RWPE2 (cell line): Measurements from ENCODE around the gene DOHH.

Experiments used
- ATAC-seq: fragments of 200-7000 bp; cut with Tn5 transposase; 3 replicates; pipeline ENCODE4 v1.9.1; 2021; ENCODE audit warnings: low read depth
- DNase-seq: peaks from one replicate; pipeline ENCODE4 v3.0.0-alpha.2; 2020; ENCODE audit warnings: low spot score
- H3K27ac ChIP-seq: fragments of 450-650 bp; 2 replicates; pipeline ENCODE4 v1.5.1; 2017; ENCODE audit warnings: mild to moderate bottlenecking; ENCODE audit not compliant: poor library complexity, severe bottlenecking
- H3K27me3 ChIP-seq: fragments of 250-450 bp; sonication (Bioruptor Pico); 2 replicates; pipeline ENCODE4 v1.5.1; 2021; ENCODE audit warnings: mild to moderate bottlenecking, moderate library complexity; ENCODE audit not compliant: insufficient read depth, poor library complexity, severe bottlenecking
- H3K36me3 ChIP-seq: fragments of 250-450 bp; sonication (Bioruptor Pico); 2 replicates; pipeline ENCODE4 v1.5.1; 2020; ENCODE audit warnings: low read depth, mild to moderate bottlenecking, moderate library complexity
- H3K4me1 ChIP-seq: fragments of 250-450 bp; sonication (Bioruptor Pico); 2 replicates; pipeline ENCODE4 v1.5.1; 2021; ENCODE audit warnings: mild to moderate bottlenecking, moderate library complexity; ENCODE audit not compliant: insufficient read depth, poor library complexity, severe bottlenecking
- H3K4me3 ChIP-seq: fragments of 250-450 bp; sonication (Bioruptor Pico); 2 replicates; pipeline ENCODE4 v1.5.1; 2021; ENCODE audit warnings: mild to moderate bottlenecking, moderate library complexity; ENCODE audit not compliant: severe bottlenecking
- H3K9me3 ChIP-seq: fragments of 250-450 bp; sonication (Bioruptor Pico); 2 replicates; pipeline ENCODE4 v1.5.1; 2021; ENCODE audit warnings: mild to moderate bottlenecking, moderate library complexity; ENCODE audit not compliant: severe bottlenecking
- TF ChIP-seq, protein P1 (sequence below): fragments of 450-650 bp; IDR thresholded peaks from one replicate; pipeline ENCODE4 v1.5.1; 2017; ENCODE audit warnings: mild to moderate bottlenecking, moderate library complexity; ENCODE audit not compliant: poor library complexity, severe bottlenecking

Gene DOHH

DNA sequence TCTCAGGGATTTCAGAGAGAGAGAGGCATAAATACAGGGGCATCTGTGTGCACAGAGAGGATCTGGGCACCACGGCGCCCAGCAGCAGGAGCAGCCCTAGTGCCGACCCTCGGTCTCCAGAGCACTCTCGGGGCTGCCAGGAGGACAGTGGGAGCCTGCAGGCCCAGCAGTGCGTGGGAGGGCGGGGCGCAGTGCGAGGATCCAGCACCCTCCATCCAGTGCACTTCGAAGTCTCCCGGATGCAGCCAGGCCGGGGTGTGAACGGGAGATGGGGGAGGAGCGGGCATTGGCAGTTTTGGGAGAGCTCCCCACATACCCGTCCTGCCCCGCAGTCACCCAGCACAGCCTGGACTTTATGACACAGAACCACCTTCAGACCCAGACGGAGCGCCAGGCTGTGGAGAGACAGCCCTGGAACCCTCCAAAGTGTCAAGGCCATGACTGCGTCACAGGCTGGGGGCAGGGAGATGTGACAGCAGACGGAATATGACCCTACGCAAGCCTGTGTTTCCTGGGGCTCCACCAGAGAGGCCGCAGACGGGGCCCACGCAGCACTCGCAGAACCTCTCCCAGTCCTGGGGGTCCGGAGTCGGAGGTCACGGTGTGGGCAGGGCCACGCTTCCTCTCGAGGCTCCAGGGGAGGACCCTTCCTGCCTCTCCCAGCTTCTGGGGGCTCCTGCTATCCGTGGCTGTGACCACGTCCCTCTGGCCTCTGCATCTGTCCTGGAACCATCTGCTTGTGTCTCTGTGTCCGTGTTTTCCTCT is 23.8 kb upstream of the DOHH start:
- no peak for DNase-seq
- peaks cover 11% of the 10 kb centered on the region for H3K4me1 ChIP-seq
- no peak overlapping the region for H3K27ac ChIP-seq
- no peaks in the 10 kb centered on the region for H3K9me3 ChIP-seq
- H3K27me3 ChIP-seq, result no peaks in the 10 kb centered on the region
- peaks cover 49% of the 10 kb centered on the region for H3K36me3 ChIP-seq
- TF ChIP-seq, protein P1, sequence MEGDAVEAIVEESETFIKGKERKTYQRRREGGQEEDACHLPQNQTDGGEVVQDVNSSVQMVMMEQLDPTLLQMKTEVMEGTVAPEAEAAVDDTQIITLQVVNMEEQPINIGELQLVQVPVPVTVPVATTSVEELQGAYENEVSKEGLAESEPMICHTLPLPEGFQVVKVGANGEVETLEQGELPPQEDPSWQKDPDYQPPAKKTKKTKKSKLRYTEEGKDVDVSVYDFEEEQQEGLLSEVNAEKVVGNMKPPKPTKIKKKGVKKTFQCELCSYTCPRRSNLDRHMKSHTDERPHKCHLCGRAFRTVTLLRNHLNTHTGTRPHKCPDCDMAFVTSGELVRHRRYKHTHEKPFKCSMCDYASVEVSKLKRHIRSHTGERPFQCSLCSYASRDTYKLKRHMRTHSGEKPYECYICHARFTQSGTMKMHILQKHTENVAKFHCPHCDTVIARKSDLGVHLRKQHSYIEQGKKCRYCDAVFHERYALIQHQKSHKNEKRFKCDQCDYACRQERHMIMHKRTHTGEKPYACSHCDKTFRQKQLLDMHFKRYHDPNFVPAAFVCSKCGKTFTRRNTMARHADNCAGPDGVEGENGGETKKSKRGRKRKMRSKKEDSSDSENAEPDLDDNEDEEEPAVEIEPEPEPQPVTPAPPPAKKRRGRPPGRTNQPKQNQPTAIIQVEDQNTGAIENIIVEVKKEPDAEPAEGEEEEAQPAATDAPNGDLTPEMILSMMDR, result no peak
- no peak overlapping the region for H3K4me3 ChIP-seq
- no peak for ATAC-seq

DNA sequence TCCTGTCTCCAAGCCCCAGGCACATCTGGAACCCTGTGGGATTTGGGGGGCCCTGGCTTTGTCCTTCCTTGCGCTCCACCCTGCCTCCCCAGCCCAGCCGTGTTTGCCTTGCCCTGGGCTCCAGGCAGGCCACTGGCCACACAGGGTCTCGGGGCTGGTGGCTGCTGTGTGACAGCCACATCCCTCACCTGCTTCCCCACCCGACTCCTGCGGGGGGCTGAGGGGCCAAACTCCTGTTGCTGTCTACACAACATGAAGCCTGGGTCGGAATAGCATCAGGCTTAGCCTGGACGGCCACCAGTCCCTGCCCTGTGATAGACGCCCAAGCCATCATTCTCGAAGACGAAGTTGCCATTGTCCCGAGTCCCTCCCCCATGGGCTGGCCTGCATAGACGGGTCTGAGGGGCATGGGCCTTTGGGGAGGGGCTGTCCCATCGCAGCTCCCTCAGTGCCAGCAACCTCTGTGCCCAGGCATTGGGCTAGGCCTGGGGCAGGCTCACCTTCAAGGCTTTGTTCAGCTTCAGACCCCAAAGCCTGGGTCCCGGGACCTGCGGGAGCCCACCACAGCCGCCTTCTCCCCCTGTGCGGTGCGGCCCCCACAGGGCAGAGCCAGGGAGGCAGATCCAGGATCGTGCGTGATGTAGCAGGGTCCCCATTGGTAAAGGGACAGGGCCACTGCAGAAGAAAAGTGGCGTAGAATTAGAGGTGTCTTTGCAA is 23.0 kb upstream of the DOHH start:
- Histone ChIP-seq H3K4me3 (no peak overlapping the region), H3K27me3 (no peaks in the 10 kb centered on the region), H3K36me3 (peaks cover 49% of the 10 kb centered on the region), H3K4me1 (peaks cover 11% of the 10 kb centered on the region), H3K9me3 (no peaks in the 10 kb centered on the region), H3K27ac (no peak overlapping the region)
- TF ChIP-seq, protein P1, result no peak
- no peak for DNase-seq
- no peak for ATAC-seq

DNA sequence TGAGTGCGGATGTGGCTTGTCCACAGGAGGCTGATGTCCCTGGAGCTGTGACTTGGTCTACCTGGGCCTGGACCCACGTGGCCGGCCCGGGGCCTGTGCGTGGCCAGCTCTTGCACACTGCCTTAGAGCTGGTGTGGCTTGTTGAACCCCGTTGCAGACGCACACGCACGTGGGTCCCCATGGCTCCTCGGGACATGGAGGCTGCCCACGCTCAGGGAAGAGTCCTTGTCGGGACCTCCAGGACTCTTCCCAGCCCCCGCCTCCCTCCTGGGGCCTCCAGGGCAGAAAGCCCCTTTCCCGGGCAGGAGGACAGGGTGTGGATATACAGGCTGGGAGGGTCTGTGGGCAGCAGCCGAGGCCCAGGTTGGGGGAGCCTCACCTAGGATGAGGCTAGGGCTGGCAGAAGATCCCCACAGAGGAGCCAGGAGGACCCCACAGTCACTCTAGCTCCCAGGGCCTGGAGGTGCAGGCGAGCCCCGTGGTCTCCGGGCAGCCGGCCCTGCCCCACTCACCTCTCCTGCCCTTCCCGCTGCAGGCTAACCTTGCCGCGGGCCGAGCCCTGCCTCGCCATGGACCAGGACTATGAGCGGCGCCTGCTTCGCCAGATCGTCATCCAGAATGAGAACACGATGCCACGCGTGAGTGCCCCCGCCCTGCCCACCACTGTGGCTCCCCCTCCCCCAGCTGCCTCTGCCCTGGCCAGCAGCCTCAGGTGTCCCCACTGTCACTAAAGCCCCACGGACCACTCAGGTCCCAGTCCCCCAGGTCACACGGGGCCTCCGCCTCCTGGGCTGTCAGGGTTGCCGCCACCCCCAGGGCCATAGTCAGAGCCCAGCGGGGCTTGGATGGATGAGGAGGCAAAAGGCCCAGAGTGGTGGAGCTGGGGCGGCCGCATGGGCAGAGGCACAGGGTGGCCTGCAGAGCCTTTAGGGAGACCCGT is 22.2 kb upstream of the DOHH start:
- H3K27ac ChIP-seq, result no peak overlapping the region
- H3K27me3 ChIP-seq, result no peaks in the 10 kb centered on the region
- peaks cover 11% of the 10 kb centered on the region for H3K4me1 ChIP-seq
- ATAC-seq (no peak), DNase-seq (no peak)
- peaks cover 48% of the 10 kb centered on the region for H3K36me3 ChIP-seq
- H3K9me3 ChIP-seq, result no peaks in the 10 kb centered on the region
- H3K4me3 ChIP-seq, result no peak overlapping the region
- TF ChIP-seq, protein P1, result no peak

DNA sequence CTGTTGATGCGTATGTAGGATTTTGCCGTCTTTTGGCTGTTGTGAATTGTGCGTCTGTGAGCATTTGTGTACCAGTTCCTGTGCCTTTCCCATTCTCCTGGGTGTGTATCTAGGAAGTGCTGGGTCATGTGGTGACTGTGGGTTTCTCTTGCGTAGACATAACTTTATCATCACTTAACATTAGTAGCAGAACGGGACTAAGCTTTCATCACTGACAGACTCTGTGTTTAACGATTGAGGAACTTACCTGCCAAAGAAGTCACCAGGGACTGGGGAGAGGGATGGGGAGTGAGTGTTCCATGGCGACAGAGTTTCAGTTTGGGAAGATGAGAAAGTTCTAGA is 20.6 kb upstream of the DOHH start:
- H3K36me3 ChIP-seq, result peaks cover 33% of the 10 kb centered on the region
- TF ChIP-seq, protein P1, result no peak
- no peaks in the 10 kb centered on the region for H3K27me3 ChIP-seq
- H3K27ac ChIP-seq, result peak overlapping the region; percentile 29
- no peaks in the 10 kb centered on the region for H3K9me3 ChIP-seq
- no peak overlapping the region for H3K4me3 ChIP-seq
- H3K4me1 ChIP-seq, result peaks cover 11% of the 10 kb centered on the region
- DNase-seq (no peak), ATAC-seq (no peak)
